Smooth muscle cell (in vitro differentiated cells): Measurements from ENCODE around the gene SPEM3. TPM values are rescaled to one million over a fixed set of nuclear protein-coding genes. Genes with fewer than 3 reads are reported as not detected.

Experiments used
- DNase-seq: peaks from one replicate; lab custom pipeline; 2025; ENCODE audit not compliant: unreplicated experiment; lab: John Stamatoyannopoulos, UW
- H2AFZ ChIP-seq: fragments of 200-600 bp; sonication (generic); 2 replicates; pipeline ENCODE4 v1.6.0; 2016; ENCODE audit warnings: antibody characterized with exemption, low read depth, mild to moderate bottlenecking
- H3F3A ChIP-seq: fragments of 200-600 bp; sonication (generic); 2 replicates; pipeline ENCODE4 v1.6.0; 2017; ENCODE audit warnings: antibody characterized with exemption, low read depth
- H3K27ac ChIP-seq: fragments of 200-600 bp; sonication (generic); 2 replicates; pipeline ENCODE4 v1.5.1; 2016; ENCODE audit warnings: low read depth, mild to moderate bottlenecking
- H3K27me3 ChIP-seq: fragments of 200-600 bp; sonication (generic); 2 replicates; pipeline ENCODE4 v1.6.1; 2016; ENCODE audit warnings: low read depth, mild to moderate bottlenecking
- H3K36me3 ChIP-seq: fragments of 200-600 bp; sonication (generic); 2 replicates; pipeline ENCODE4 v1.5.1; 2016; ENCODE audit warnings: low read depth
- H3K4me1 ChIP-seq: fragments of 200-600 bp; sonication (generic); 2 replicates; pipeline ENCODE4 v1.5.1; 2016; ENCODE audit warnings: low read depth
- H3K4me2 ChIP-seq: fragments of 200-600 bp; sonication (generic); 2 replicates; pipeline ENCODE4 v1.6.0; 2016; ENCODE audit warnings: mild to moderate bottlenecking
- H3K4me3 ChIP-seq: fragments of 200-600 bp; sonication (generic); 2 replicates; pipeline ENCODE4 v1.5.1; 2016; ENCODE audit warnings: mild to moderate bottlenecking
- H3K79me2 ChIP-seq: fragments of 200-600 bp; sonication (generic); 2 replicates; pipeline ENCODE4 v1.6.0; 2016; ENCODE audit warnings: low read depth, mild to moderate bottlenecking
- H3K9ac ChIP-seq: fragments of 200-600 bp; sonication (generic); 2 replicates; pipeline ENCODE4 v1.6.0; 2016; ENCODE audit warnings: low read depth
- H3K9me3 ChIP-seq: fragments of 200-600 bp; sonication (generic); replicated peaks from 2 replicates; pipeline ENCODE4 v1.5.1; 2016; ENCODE audit warnings: low read depth
- H4K20me1 ChIP-seq: fragments of 200-600 bp; sonication (generic); 2 replicates; pipeline ENCODE4 v1.6.0; 2016; ENCODE audit warnings: low read depth
- WGBS: methylation state at CpG from one replicate; pipeline ENCODE4 v1.1.7; 2016; ENCODE audit warnings: low lambda C conversion rate; 5-methylcytosine and 5-hydroxymethylcytosine counted together
- polyA plus RNA-seq: library from polyadenylated mRNA; unstranded; fragments of >200 nt; fragmentation: Nextera tagmentation; extraction: Ambion mirVana; gene quantifications from 2 replicates; pipeline ENCODE4 v1.2.1, GENCODE V29; 2016
- total RNA-seq: library from RNA; depleted of rRNA; stranded (reverse); fragments of >200 nt; gene quantifications from 2 replicates; pipeline ENCODE4 v1.2.3, GENCODE V29; 2014
- TF ChIP-seq, protein P1 (sequence below): fragments of 200-600 bp; sonication (generic); IDR thresholded peaks from 2 replicates; pipeline ENCODE4 v1.5.1; 2017; ENCODE audit warnings: borderline replicate concordance, mild to moderate bottlenecking, antibody characterized with exemption; ENCODE audit not compliant: insufficient read depth, poor library complexity, severe bottlenecking

SPEM3 gene
- total and polyA plus RNA-seq, 2 experiments from 2014 or later = not detected

DNA sequence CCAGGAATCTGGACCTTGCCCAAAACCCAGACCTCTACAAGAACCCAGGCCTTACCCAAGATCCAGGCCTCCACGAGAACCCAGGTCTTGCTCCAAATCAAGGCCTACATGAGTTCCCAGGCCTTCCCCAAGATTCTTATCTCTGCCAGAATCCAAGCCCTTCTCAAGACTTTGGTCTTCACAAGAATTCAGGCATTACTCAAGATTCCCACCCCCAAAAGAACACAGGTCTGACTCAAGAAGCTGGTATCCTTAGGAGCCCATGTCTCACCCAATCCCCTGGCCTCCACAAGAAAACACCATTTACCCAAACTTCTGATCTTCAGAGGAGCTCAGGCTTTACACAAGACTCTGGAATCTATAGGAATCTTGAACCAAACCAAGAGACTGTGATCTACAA is 2.6 kb downstream of the SPEM3 start:
- no peaks in the 10 kb centered on the region for H3K27me3 ChIP-seq
- H3F3A ChIP-seq = no peaks in the 10 kb centered on the region
- no peaks in the 10 kb centered on the region for H3K9me3 ChIP-seq
- H2AFZ ChIP-seq = no peak overlapping the region
- H3K27ac ChIP-seq = no peak overlapping the region
- DNase-seq = no peak
- H4K20me1 ChIP-seq = no peaks in the 10 kb centered on the region
- no peak overlapping the region for H3K4me2 ChIP-seq
- no peak overlapping the region for H3K9ac ChIP-seq
- H3K79me2 ChIP-seq = no peaks in the 10 kb centered on the region
- TF ChIP-seq, protein P1, sequence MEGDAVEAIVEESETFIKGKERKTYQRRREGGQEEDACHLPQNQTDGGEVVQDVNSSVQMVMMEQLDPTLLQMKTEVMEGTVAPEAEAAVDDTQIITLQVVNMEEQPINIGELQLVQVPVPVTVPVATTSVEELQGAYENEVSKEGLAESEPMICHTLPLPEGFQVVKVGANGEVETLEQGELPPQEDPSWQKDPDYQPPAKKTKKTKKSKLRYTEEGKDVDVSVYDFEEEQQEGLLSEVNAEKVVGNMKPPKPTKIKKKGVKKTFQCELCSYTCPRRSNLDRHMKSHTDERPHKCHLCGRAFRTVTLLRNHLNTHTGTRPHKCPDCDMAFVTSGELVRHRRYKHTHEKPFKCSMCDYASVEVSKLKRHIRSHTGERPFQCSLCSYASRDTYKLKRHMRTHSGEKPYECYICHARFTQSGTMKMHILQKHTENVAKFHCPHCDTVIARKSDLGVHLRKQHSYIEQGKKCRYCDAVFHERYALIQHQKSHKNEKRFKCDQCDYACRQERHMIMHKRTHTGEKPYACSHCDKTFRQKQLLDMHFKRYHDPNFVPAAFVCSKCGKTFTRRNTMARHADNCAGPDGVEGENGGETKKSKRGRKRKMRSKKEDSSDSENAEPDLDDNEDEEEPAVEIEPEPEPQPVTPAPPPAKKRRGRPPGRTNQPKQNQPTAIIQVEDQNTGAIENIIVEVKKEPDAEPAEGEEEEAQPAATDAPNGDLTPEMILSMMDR = no peak
- H3K4me3 ChIP-seq = no peak overlapping the region
- no peaks in the 10 kb centered on the region for H3K36me3 ChIP-seq
- WGBS = 84% methylated on average over 1 of the region's 1 CpG
- H3K4me1 ChIP-seq = no peaks in the 10 kb centered on the region

- TF ChIP-seq, protein P1 = no peak
- no peak for DNase-seq
These were observed 3.6 kb downstream of the SPEM3 start for GRCh38 chr17:7432296-7432695.

DNA sequence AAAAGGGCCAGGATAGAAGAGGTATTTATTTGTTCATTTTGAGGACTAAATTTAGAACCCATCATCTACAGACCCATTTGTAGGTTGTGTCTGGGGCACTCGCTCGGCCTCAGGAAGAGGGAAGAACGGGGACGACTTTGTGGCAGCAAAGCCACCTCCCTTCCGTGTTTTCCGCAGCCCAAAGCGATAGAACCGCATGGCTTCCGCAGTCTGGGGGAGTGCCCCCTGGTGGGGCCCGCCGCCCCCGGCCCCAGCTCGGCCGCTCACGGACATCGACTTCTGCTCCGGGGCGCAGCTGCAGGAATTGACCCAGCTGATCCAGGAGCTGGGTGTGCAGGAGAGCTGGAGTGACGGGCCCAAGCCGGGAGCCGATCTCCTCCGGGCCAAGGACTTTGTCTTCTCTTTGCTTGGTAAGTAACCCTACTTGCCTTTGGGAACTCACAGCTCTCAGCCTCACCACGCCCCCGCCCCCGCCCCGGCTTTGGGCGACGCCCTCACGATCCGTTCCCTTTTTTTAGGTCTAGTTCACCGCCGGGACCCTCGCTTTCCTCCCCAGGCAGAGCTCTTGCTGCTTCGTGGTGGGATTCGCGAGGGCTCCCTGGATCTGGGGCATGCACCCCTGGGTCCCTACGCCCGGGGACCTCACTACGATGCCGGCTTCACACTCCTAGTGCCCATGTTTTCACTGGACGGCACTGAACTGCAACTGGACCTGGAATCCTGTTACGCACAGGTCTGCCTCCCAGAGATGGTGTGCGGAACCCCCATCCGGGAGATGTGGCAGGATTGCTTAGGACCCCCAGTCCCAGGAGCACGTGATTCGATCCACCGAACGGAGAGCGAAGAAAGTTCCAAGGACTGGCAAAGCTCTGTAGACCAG is 7.3 kb downstream of the SPEM3 start:
- peaks cover 4% of the 10 kb centered on the region for H4K20me1 ChIP-seq
- H3K4me1 ChIP-seq = peaks cover 18% of the 10 kb centered on the region
- no peaks in the 10 kb centered on the region for H3K79me2 ChIP-seq
- peak overlapping the region; percentile 70 for H3K27ac ChIP-seq
- peaks cover 9% of the 10 kb centered on the region for H3F3A ChIP-seq
- WGBS = 8% methylated on average over 45 of the region's 49 CpGs
- H3K9ac ChIP-seq = peak overlapping the region; percentile 7
- peak overlapping the region; percentile 40 for H2AFZ ChIP-seq
- no peaks in the 10 kb centered on the region for H3K36me3 ChIP-seq
- H3K4me3 ChIP-seq = peak overlapping the region; percentile 61
- no peak for DNase-seq
- H3K4me2 ChIP-seq = peak overlapping the region; percentile 88
- H3K27me3 ChIP-seq = no peaks in the 10 kb centered on the region
- TF ChIP-seq, protein P1 = peak; percentile 23
- no peaks in the 10 kb centered on the region for H3K9me3 ChIP-seq

More at GRCh38 chr17:7432296-7432695, 3.6 kb downstream of the SPEM3 start:
- H3K27ac ChIP-seq = no peak overlapping the region
- no peaks in the 10 kb centered on the region for H4K20me1 ChIP-seq
- no peaks in the 10 kb centered on the region for H3K9me3 ChIP-seq
- no peak overlapping the region for H3K4me2 ChIP-seq
- H3K4me1 ChIP-seq = peaks cover 2% of the 10 kb centered on the region
- no peaks in the 10 kb centered on the region for H3F3A ChIP-seq
- H3K27me3 ChIP-seq = no peaks in the 10 kb centered on the region
- H3K79me2 ChIP-seq = no peaks in the 10 kb centered on the region
- WGBS = 93% methylated on average over 11 of the region's 11 CpGs
- no peak overlapping the region for H2AFZ ChIP-seq
- no peak overlapping the region for H3K4me3 ChIP-seq
- no peaks in the 10 kb centered on the region for H3K36me3 ChIP-seq
- H3K9ac ChIP-seq = no peak overlapping the region
